Thyroid gland (tissue), 4 donors: Measurements from ENCODE around the gene CACNA1B. TPM values are rescaled to one million over a fixed set of nuclear protein-coding genes. Genes with fewer than 3 reads are reported as not detected.

Experiments used
- DNase-seq, 2 donors: peaks; one replicate each; pipeline ENCODE4 v3.0.0-alpha.2; 2019
- H3K27ac ChIP-seq, 3 donors: fragments of 200-600 bp; sonication (generic); 1 replicate in 2 of 3; 2 replicates in 1 of 3; pipeline ENCODE4 v1.5.1; 2016 to 2019; ENCODE audit warnings: mild to moderate bottlenecking in 1 of 3, moderate library complexity in 1 of 3
- H3K27me3 ChIP-seq: fragments of 200-600 bp; sonication (generic); one replicate; pipeline ENCODE4 v1.5.1; 2019
- H3K36me3 ChIP-seq, 2 donors: fragments of 200-600 bp; sonication (generic); one replicate each; pipeline ENCODE4 v1.5.1; 2016 to 2019
- H3K4me1 ChIP-seq, 2 donors: fragments of 200-600 bp; sonication (generic); one replicate each; pipeline ENCODE4 v1.5.1; 2017 to 2019
- H3K4me3 ChIP-seq, 3 donors: fragments of 200-600 bp; sonication (generic); replicated peaks in 1 of 3; 1 replicate in 2 of 3; 2 replicates in 1 of 3; pipeline ENCODE4 v1.5.1; 2016; ENCODE audit warnings: mild to moderate bottlenecking in 1 of 3
- H3K9me3 ChIP-seq: fragments of 200-600 bp; sonication (generic); one replicate; pipeline ENCODE4 v1.5.1; 2017
- CTCF ChIP-seq, 6 experiments: fragments of 200-600 bp in 3 of 6; fragments of 450-650 bp in 3 of 6; sonication (generic) in 3 of 6; IDR thresholded peaks; one replicate each; pipeline ENCODE4 v1.5.1; 2016 to 2019; ENCODE audit warnings: antibody characterized with exemption in 6 of 6, mild to moderate bottlenecking in 2 of 6, inconsistent platforms in 1 of 6, moderate library complexity in 1 of 6
- POLR2A ChIP-seq, 2 donors: fragments of 450-650 bp; IDR thresholded peaks; one replicate each; pipeline ENCODE4 v1.6.1; 2017; ENCODE audit warnings: antibody characterized with exemption in 2 of 2, mild to moderate bottlenecking in 2 of 2, moderate library complexity in 1 of 2
- WGBS, 2 donors: methylation state at CpG; one replicate each; pipeline ENCODE4 v1.1.5; 2017; 5-methylcytosine and 5-hydroxymethylcytosine counted together
- intact Hi-C: fragments of 100-400 bp; cut with DNase I; formaldehyde crosslinking; loops from one replicate; pipeline ENCODE4 v1.15.1; 2023
- total RNA-seq, 4 donors: library from RNA; depleted of rRNA; stranded (reverse); fragments of >200 nt; gene quantifications; one replicate each; pipeline ENCODE4 v1.2.3, GENCODE V29; 2016

The CACNA1B gene
- total RNA-seq, 4 donors from 2014 or later: 0.13 to 0.68 (median 0.35) TPM

GRCh38 chr9:138072161-138072842, 194.7 kb downstream of the CACNA1B start:
- intact Hi-C loops: no loop called here
- Histone ChIP-seq H3K36me3 (no peaks in the 10 kb centered on the region), H3K9me3 (no peaks in the 10 kb centered on the region), H3K27ac (no peak overlapping the region), H3K4me3 (no peak overlapping the region), H3K27me3 (no peaks in the 10 kb centered on the region), H3K4me1 (no peaks in the 10 kb centered on the region)
- DNase-seq: no peak
- WGBS, 2 donors: 63 to 83% methylated on average over 5 to 12 of the region's 12 CpGs
- TF ChIP-seq POLR2A (IDR thresholded peaks at IDR 0.05) (no peak), CTCF (IDR thresholded peaks at IDR 0.05) (no peak)

- H3K9me3 ChIP-seq: no peaks in the 10 kb centered on the region
- intact Hi-C loops: no loop called here
- DNase-seq: no peak
- H3K27me3 ChIP-seq: no peaks in the 10 kb centered on the region
- no peaks in the 10 kb centered on the region for H3K36me3 ChIP-seq
- TF ChIP-seq POLR2A (IDR thresholded peaks at IDR 0.05) (no peak), CTCF (IDR thresholded peaks at IDR 0.05) (no peak)
- 71 to 87% methylated on average over 4 to 5 of the region's 9 CpGs for WGBS, 2 donors
- no peaks in the 10 kb centered on the region for H3K4me1 ChIP-seq
- no peak overlapping the region for H3K4me3 ChIP-seq
- no peak overlapping the region for H3K27ac ChIP-seq
Observed at GRCh38 chr9:138072897-138073296, 195.3 kb downstream of the CACNA1B start.

DNA sequence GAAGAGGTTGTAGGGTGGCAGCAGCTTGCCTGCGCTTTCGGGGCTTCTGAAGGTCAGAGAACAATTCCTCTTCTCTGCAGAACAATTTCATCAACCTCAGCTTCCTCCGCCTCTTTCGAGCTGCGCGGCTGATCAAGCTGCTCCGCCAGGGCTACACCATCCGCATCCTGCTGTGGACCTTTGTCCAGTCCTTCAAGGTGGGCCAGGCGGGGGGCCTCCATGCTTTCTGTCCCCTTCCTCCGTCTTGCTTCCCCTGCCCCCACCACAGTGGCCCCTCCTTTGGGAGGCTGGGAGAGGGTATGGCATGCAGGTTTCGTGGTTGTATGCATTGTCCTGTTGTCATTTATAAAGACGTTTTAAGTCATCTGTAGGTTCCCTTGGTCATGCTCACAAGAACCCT, 195.8 kb downstream of the CACNA1B start:
- no peak overlapping the region for H3K4me3 ChIP-seq
- intact Hi-C loops: no loop called here
- H3K27ac ChIP-seq: no peak overlapping the region
- no peak for DNase-seq
- no peaks in the 10 kb centered on the region for H3K9me3 ChIP-seq
- H3K36me3 ChIP-seq: no peaks in the 10 kb centered on the region
- H3K4me1 ChIP-seq: no peaks in the 10 kb centered on the region
- TF ChIP-seq CTCF (IDR thresholded peaks at IDR 0.05): no peak
- no peak for TF ChIP-seq POLR2A (IDR thresholded peaks at IDR 0.05)
- H3K27me3 ChIP-seq: no peaks in the 10 kb centered on the region
- 80 to 90% methylated on average over 12 of the region's 12 CpGs for WGBS, 2 donors

DNA sequence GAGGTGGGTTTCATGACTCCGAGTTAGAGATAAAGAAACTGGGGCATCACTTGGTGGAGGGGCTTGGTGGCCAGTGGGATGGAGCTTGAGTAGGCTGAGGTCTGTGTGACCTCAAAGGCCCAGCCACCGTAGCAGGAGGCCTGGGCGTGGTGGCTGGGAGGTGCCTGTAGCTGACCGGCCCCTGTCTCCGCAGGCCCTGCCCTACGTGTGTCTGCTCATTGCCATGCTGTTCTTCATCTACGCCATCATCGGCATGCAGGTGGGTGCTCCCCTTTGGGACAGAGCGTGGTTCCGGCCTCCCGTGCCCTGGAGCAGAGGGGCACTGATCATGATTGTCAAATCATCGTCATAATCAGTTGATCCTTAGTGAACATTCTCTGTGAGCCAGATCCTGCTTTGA, 196.2 kb downstream of the CACNA1B start:
- H3K27me3 ChIP-seq: no peaks in the 10 kb centered on the region

More for the DNA sequence above, 196.2 kb downstream of the CACNA1B start:
- no peak for DNase-seq
- Histone ChIP-seq H3K4me3 (no peak overlapping the region), H3K27ac (no peak overlapping the region), H3K9me3 (no peaks in the 10 kb centered on the region), H3K36me3 (no peaks in the 10 kb centered on the region), H3K4me1 (no peaks in the 10 kb centered on the region)
- TF ChIP-seq POLR2A (IDR thresholded peaks at IDR 0.05) (no peak), CTCF (IDR thresholded peaks at IDR 0.05) (no peak)
- intact Hi-C loops: no loop called here
- 88 to 97% methylated on average over 12 of the region's 12 CpGs for WGBS, 2 donors
